GM19328 (cell line): ENCODE data around the gene SLX9.
"Not testable (repeated sequence)": the region's sequence is repeated elsewhere in the genome, so short reads cannot be mapped to it uniquely, and the experiment has no call there.

Experiments
- ATAC-seq: cut with Tn5 transposase; IDR thresholded peaks from one replicate; pipeline ENCODE4 v1.9.1; 2021; ENCODE audit warnings: mild to moderate bottlenecking, moderate library complexity; ENCODE audit not compliant: unreplicated experiment

SLX9 gene

GRCh38 chr21:44975720-44976555 is 36.1 kb downstream of the SLX9 start:
- no peak for ATAC-seq

DNA sequence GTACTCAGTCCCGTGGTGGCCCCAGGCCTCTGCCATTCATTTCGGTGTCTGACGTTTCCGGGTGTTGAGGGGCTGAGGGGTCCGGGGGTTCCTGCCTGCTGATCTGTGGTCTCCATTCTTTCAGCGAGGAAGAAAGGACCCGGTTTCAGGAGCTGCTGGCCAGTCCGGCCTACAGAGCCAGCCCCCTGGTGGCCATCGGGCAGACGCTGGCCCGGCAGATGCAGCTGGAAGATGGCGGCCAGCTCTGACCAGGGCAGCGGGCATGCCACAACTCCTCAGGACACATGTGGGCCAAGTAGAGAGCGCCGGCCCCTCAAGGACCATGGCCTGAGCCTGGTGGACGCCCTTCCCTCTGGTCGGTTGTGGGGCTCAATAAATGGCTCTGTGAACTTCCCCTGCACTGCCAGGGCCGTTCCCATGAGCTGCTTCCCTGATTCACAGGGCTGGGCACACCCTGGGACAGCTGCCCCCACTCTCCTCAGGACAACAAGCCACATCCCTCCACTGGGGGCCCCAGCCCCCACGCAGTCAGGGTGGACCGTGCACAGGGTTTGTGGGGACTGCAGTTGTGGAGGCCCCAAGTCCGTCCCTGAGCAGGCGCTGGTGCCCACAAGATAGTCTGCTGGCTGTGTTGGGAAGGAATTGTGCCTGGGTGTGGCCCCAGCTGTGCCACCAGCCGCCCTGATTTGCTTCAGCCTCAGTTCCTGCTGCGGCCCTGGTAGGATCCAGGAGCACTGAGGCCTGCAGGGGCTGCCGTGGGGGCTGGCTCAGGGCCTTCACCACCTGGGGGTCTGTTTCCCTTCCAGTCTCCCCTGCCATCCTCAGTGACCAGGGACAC is 36.9 kb downstream of the SLX9 start:
- ATAC-seq, result not testable (repeated sequence)

- no peak for ATAC-seq
Observed at GRCh38 chr21:44977616-44978340, 37.9 kb downstream of the SLX9 start.

GRCh38 chr21:44979687-44980561 is 40.1 kb downstream of the SLX9 start:
- ATAC-seq, result no peak

- no peak for ATAC-seq
Observed at GRCh38 chr21:44980562-44981489, 41.0 kb downstream of the SLX9 start.

- no peak for ATAC-seq
Observed at GRCh38 chr21:44982558-44983250, 42.9 kb downstream of the SLX9 start.

GRCh38 chr21:44983421-44984206 is 43.8 kb downstream of the SLX9 start:
- no peak for ATAC-seq

- no peak for ATAC-seq
Observed at GRCh38 chr21:44984428-44984791, 44.6 kb downstream of the SLX9 start.

DNA sequence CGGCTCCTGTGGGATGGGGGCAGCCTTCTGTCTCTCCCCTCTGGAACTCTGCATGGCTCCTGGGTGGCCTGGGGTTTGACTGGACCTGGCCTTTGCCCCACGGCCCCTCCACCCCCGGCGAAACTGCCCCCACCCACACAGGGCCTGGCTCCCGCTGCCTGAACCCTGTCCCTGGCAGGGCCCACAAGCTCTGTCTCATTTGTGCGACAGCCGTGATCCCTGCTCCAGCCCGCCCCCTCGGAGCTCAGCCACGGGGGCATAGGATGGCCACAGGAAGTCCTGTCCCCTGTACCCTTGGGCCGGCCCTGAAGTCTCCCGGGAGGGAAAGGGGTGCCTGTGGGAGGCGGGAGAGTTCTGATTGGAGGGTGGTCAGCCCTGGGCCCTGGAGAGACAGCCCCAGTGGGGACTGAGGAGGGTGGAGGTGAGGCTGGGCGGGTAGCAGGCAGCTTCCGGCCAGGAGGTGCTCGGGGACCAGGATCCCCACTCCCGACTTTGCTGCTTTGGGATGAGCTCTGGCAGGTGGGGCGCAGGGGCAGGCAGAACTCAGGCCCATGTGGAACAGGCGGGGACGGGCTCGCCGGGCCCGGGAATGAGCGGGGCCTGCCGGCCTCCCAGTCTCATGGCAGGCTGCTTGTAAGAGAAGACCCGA is 45.1 kb downstream of the SLX9 start:
- ATAC-seq, result no peak

DNA sequence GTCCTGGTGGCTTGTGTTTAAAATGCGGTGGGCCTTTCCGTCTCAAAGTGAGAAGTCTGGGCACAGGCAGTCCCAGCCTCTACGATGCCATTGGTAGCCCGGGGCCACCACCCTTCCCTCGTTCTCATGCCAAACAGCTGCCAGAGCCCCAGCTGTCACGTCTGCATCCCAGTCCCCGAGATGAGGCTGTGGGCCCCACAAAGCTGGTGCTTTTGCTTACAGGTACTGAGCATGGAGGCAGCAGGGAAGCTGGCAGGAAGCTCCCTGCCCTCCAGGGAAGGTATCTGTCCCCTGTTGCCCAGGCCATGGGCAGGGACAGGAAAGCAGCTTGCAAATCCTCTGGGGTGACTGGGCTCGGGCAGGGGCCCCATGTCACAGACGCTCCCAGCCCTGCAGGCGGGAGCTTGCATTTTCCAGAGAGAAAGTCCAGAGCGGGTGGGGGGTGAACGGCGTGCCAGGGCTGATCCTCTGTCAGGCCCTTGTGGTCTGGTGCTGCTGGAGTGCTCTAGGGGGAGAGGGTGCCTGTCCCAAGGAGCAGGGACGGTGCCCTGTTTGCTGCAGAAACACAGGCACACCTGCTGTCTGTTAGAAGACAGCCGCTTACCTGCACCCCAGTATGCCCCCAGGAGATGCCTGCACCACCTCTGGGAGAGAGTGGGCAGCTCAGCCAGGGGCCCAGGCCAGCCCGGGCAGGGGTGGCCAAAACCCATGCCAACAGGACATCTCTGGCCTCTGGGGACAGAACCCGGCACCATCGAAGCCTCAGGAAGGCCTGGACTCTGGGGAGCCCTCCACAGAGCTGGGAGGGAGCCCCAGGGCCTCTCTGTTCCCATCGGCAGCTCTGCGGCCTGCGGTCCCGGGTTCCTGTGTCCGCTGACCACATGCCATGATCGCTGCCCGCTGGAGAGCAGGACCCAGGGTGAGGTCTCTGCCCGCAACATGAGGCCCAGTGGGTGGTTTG is 45.9 kb downstream of the SLX9 start:
- ATAC-seq, result no peak

GRCh38 chr21:44986471-44987291 is 46.9 kb downstream of the SLX9 start:
- no peak for ATAC-seq

DNA sequence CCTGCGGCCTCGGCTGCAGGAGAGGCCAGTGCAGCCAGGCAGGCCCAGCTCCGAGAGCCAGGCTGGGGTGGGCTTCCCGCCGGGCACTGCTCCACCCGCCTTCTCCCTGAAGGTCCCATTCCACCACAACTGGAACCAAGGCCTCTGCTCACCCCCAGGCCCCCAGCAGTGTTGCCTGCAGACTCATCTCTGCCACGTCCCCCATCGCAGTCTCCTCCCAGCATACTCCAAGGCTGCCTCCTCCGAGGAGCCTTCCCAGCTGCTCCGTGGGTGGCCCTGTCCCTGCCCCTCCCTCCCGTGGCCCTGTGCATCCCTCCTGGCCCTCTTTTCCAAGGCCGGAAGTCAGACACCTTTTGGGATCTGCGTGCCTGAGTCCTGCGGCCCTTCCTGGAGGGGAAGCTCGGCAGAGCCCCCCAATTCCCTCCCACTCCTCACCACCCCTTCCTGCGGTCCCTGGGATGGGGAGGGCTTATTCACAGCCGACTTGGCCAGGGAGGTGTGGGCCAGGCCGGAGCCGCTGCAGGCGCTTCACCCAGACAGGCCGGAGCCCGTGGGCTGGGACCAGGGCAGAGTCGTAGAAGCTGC is 47.6 kb downstream of the SLX9 start:
- ATAC-seq, result no peak

DNA sequence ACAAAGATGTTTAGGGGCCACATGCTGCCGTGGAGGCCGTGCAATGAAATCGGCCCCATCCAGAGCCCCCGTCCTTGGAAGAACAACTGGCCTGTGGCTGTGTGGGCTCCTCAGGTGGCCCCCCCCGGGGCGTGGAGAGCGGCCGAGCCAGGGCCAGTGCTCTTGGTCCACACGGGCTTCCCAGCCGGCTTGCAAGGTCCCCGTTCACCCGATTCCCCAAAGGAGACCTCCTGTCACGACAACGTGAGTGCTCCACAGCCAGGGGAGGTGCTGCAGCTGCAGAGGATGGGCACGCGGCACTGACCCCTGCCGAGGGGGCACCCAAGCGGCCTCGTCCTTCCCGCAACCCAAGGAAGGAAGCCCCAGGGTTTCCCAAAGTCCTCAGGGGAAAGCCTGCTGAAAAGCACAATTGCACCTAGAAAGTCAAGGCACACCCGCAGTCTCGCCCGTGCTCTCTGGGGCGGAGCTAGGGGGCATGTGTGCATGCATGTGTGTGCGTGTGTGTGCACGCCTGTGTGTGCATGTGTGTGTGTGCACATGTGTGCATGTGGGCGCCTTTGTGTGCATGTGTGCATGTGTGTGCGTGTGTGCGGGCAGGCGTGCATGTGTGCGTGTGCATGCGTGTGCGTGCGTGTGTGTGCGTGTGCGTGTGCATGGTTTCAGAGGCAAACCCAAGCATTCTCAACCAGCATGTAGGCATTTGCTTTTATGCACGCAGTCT is 48.2 kb downstream of the SLX9 start:
- no peak for ATAC-seq
